Nephron (organoid): ENCODE data around the gene NOB1.
A peak's percentile ranks its signal among the peaks of the same experiment; 100 is the strongest.

Experiments used
- H3K27ac Mint-ChIP-seq, 3 experiments: 2 replicates each; pipeline ENCODE4 v1.8.0; 2020; ENCODE audit warnings: mixed read lengths in 3 of 3, mild to moderate bottlenecking in 2 of 3, moderate library complexity in 1 of 3
- H3K27me3 Mint-ChIP-seq: 2 replicates; pipeline ENCODE4 v1.8.0; 2021; ENCODE audit warnings: low read depth, mild to moderate bottlenecking, moderate library complexity, mixed read lengths
- H3K36me3 Mint-ChIP-seq: 2 replicates; pipeline ENCODE4 v1.8.0; 2020; ENCODE audit warnings: low read depth, mixed read lengths
- H3K4me1 Mint-ChIP-seq: 2 replicates; pipeline ENCODE4 v1.8.0; 2020; ENCODE audit warnings: mixed read lengths
- H3K4me3 Mint-ChIP-seq, 3 experiments: 2 replicates each; pipeline ENCODE4 v1.8.0; 2020; ENCODE audit warnings: mild to moderate bottlenecking in 3 of 3, mixed read lengths in 3 of 3, moderate library complexity in 2 of 3
- H3K9me3 Mint-ChIP-seq: 2 replicates; pipeline ENCODE4 v1.8.0; 2020; ENCODE audit warnings: mixed read lengths
- TF ChIP-seq, protein P1 (sequence below), 3 experiments: fragments of 200-600 bp; sonication (generic); IDR thresholded peaks; one replicate each; pipeline ENCODE4 v1.5.0; 2021; ENCODE audit warnings: antibody characterized with exemption in 3 of 3; ENCODE audit not compliant: unreplicated experiment in 3 of 3

Gene NOB1

DNA sequence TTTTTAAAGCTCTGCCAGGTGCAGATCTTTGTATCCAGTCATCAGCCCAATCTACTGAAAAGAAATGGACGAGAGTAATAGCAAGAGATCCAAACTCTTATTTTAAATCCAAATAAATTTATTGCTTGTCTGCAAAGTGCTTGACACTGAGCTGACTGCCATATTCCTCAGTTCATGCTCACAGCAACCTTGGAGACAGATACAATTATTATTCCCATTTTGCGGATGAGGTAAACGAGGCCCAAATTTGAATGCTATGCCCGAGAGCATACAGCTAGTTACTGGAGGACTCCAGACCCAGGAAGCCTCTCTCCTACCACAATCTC is 620 bp downstream of the NOB1 start:
- TF ChIP-seq, protein P1, sequence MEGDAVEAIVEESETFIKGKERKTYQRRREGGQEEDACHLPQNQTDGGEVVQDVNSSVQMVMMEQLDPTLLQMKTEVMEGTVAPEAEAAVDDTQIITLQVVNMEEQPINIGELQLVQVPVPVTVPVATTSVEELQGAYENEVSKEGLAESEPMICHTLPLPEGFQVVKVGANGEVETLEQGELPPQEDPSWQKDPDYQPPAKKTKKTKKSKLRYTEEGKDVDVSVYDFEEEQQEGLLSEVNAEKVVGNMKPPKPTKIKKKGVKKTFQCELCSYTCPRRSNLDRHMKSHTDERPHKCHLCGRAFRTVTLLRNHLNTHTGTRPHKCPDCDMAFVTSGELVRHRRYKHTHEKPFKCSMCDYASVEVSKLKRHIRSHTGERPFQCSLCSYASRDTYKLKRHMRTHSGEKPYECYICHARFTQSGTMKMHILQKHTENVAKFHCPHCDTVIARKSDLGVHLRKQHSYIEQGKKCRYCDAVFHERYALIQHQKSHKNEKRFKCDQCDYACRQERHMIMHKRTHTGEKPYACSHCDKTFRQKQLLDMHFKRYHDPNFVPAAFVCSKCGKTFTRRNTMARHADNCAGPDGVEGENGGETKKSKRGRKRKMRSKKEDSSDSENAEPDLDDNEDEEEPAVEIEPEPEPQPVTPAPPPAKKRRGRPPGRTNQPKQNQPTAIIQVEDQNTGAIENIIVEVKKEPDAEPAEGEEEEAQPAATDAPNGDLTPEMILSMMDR (IDR thresholded peaks at IDR 0.05; ENCODE audit: unreplicated experiment in 3 of 3), result no peak
- Mint-ChIP-seq H3K27me3 (no peaks in the 10 kb centered on the region), H3K27ac (peak overlapping the region in 2 of 3 experiments; percentile 80 to 95), H3K9me3 (no peaks in the 10 kb centered on the region), H3K4me3 (peak overlapping the region; percentile 100), H3K4me1 (peaks cover 15% of the 10 kb centered on the region), H3K36me3 (peaks cover 21% of the 10 kb centered on the region)

DNA sequence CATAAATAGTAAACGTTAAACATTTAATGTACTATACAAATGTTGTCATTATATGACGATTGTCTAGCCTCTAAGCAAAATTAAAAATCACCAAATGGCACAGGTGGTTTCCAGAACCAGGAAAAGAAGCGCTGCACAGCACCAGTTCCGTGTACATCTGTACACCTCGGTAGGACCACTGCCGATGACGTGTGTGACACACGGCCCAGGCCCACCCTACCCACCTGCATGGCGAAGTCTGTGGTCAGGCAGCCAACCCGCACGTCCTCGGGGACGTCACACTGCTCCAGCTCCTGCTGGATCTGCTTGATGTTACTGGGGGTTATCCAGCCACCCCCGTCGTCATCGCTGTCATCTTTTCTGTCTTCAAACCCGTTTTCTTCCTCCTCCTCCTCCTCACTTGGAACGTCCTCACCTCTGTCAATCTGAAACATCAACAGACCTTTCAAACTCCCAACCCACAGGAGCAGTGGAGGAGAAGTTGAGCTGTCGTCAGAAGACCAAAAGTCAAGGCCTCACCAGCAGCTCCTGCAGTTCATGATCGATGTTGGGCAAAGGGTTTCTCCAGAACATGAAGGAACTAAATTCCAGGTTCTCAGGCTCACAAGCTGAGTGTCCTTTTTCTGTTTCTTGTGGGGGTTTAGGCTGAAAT is 5.9 kb downstream of the NOB1 start:
- H3K9me3 Mint-ChIP-seq, result no peaks in the 10 kb centered on the region
- peaks cover 10% of the 10 kb centered on the region for H3K4me1 Mint-ChIP-seq
- TF ChIP-seq, protein P1 (IDR thresholded peaks at IDR 0.05; ENCODE audit: unreplicated experiment in 3 of 3), result no peak
- no peak overlapping the region for H3K27ac Mint-ChIP-seq
- no peaks in the 10 kb centered on the region for H3K27me3 Mint-ChIP-seq
- H3K36me3 Mint-ChIP-seq, result peaks cover 60% of the 10 kb centered on the region
- H3K4me3 Mint-ChIP-seq, result no peak overlapping the region

DNA sequence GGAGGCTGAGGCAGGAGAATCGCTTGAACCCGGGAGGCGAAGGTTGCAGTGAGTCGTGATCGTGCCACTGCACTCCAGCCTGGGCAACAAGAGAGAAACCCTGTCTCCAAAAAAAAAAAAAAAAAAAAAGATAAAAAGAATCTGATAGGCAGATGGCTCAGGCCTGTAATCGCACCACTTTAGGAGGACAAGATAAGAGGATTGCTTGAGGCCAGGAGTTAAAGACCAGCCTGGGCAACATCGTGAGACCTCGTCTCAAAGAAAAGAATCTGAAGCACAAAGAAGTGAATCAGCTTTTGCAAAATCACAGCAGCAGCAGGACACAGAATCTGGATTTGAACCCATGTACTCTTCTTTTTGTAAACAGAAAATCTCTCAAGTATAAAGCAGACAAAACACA is 7.6 kb downstream of the NOB1 start:
- Mint-ChIP-seq H3K27ac (no peak overlapping the region), H3K4me3 (no peak overlapping the region), H3K9me3 (no peaks in the 10 kb centered on the region), H3K4me1 (peaks cover 2% of the 10 kb centered on the region), H3K27me3 (no peaks in the 10 kb centered on the region), H3K36me3 (peaks cover 73% of the 10 kb centered on the region)
- TF ChIP-seq, protein P1 (IDR thresholded peaks at IDR 0.05; ENCODE audit: unreplicated experiment in 3 of 3), result no peak

DNA sequence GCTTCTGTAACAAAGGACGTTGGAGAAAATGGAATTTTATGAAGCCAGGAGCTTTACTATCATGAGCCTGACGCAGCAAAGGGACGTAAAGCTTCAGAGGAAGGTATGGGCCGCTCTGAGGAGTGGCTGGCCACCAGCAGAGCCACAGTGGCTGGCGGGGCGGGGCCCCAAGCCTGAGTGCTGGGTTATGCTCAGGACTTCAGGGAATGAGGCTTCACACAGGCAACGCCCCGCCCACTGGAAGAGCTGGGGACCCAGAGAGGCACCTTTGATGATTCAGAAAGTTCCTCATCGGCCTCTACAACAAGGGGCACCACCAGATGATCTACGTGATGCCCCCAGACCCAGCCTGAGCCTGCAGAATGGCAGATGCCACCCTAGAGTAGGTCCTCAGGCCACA is 8.8 kb downstream of the NOB1 start:
- Mint-ChIP-seq H3K4me1 (no peaks in the 10 kb centered on the region), H3K27me3 (no peaks in the 10 kb centered on the region), H3K27ac (no peak overlapping the region), H3K4me3 (no peak overlapping the region), H3K36me3 (peaks cover 78% of the 10 kb centered on the region), H3K9me3 (no peaks in the 10 kb centered on the region)
- TF ChIP-seq, protein P1 (IDR thresholded peaks at IDR 0.05; ENCODE audit: unreplicated experiment in 3 of 3), result no peak

DNA sequence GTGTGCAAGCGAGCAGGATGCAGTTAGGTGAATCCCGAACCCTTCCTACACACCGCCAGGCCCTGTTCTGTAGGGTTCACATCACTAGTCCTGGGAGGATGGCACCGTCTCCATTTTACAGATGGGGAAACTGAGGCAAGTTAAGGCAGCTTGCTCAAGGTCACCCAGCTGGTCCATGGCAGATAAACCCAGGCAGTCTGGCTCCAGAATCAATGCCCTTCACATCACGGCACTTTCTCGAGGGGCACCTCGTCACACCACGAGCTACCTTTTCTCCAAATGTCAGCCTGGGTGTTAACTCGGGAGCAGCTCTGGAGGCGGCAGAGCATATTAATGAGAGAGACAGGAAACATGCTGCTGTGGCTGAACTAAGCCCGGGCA is 9.5 kb downstream of the NOB1 start:
- Mint-ChIP-seq H3K27me3 (no peaks in the 10 kb centered on the region), H3K27ac (no peak overlapping the region), H3K9me3 (no peaks in the 10 kb centered on the region), H3K36me3 (peaks cover 77% of the 10 kb centered on the region), H3K4me3 (no peak overlapping the region), H3K4me1 (no peaks in the 10 kb centered on the region)
- TF ChIP-seq, protein P1 (IDR thresholded peaks at IDR 0.05; ENCODE audit: unreplicated experiment in 3 of 3), result no peak
